CD4-positive, alpha-beta T cell treated with Interleukin-4 for 1 hour (primary cell): ENCODE measurements around the gene AMOTL1.
"Not testable (repeated sequence)": the region's sequence is repeated elsewhere in the genome, so short reads cannot be mapped to it uniquely, and the experiment has no call there.

ENCODE experiments used
- DNase-seq, 2 donors: peaks; one replicate each; pipeline ENCODE4 v3.0.0-alpha.2; 2020 to 2022

AMOTL1 gene

GRCh38 chr11:94828088-94828487, 59.9 kb downstream of the AMOTL1 start:
- no peak for DNase-seq

GRCh38 chr11:94830722-94831510, 62.8 kb downstream of the AMOTL1 start:
- DNase-seq: no peak

- no peak for DNase-seq
Observed at GRCh38 chr11:94831529-94831928, 63.4 kb downstream of the AMOTL1 start.

- no peak for DNase-seq
Observed at GRCh38 chr11:94832604-94833235, 64.6 kb downstream of the AMOTL1 start.

- DNase-seq: no peak
Observed at GRCh38 chr11:94834911-94835593, 66.9 kb downstream of the AMOTL1 start.

- DNase-seq: no peak
Observed at GRCh38 chr11:94835594-94835927, 67.4 kb downstream of the AMOTL1 start.

GRCh38 chr11:94837317-94837716, 69.2 kb downstream of the AMOTL1 start:
- no peak for DNase-seq

- no peak for DNase-seq
Observed at GRCh38 chr11:94838027-94838731, 70.0 kb downstream of the AMOTL1 start.

- no peak for DNase-seq
Observed at GRCh38 chr11:94840209-94840608, 72.1 kb downstream of the AMOTL1 start.

GRCh38 chr11:94844031-94844430, 75.9 kb downstream of the AMOTL1 start:
- DNase-seq: no peak

GRCh38 chr11:94845622-94846021, 77.5 kb downstream of the AMOTL1 start:
- DNase-seq: no peak

GRCh38 chr11:94849839-94850238, 81.7 kb downstream of the AMOTL1 start:
- DNase-seq: no peak

GRCh38 chr11:94851864-94852636, 83.9 kb downstream of the AMOTL1 start:
- DNase-seq: no peak

GRCh38 chr11:94853288-94853687, 85.1 kb downstream of the AMOTL1 start:
- DNase-seq: not testable (repeated sequence)

- DNase-seq: no peak
Observed at GRCh38 chr11:94853836-94854235, 85.7 kb downstream of the AMOTL1 start.

GRCh38 chr11:94854770-94855633, 86.8 kb downstream of the AMOTL1 start:
- DNase-seq: no peak

GRCh38 chr11:94855666-94856065, 87.5 kb downstream of the AMOTL1 start:
- DNase-seq: no peak

GRCh38 chr11:94856443-94856842, 88.3 kb downstream of the AMOTL1 start:
- no peak for DNase-seq

- no peak for DNase-seq
Observed at GRCh38 chr11:94857337-94857736, 89.2 kb downstream of the AMOTL1 start.

GRCh38 chr11:94858012-94858705, 90.0 kb downstream of the AMOTL1 start:
- no peak for DNase-seq

GRCh38 chr11:94860333-94860732, 92.2 kb downstream of the AMOTL1 start:
- DNase-seq: no peak
